GM12872 (cell line): ENCODE data around the gene CXXC4.

Source experiments
- CTCF ChIP-seq: IDR thresholded peaks from 3 replicates; pipeline ENCODE4 v1.5.1; 2011; ENCODE audit warnings: low read depth, mild to moderate bottlenecking, low read length, moderate library complexity; ENCODE audit not compliant: insufficient read depth

CXXC4 gene

GRCh38 chr4:104494185-104494584, 509 bp downstream of the CXXC4 start:
- TF ChIP-seq CTCF: no peak

GRCh38 chr4:104493081-104493831, 1.4 kb downstream of the CXXC4 start:
- no peak for TF ChIP-seq CTCF

- no peak for TF ChIP-seq CTCF
Measured at GRCh38 chr4:104492183-104492771, 2.4 kb downstream of the CXXC4 start.

- no peak for TF ChIP-seq CTCF
Measured at GRCh38 chr4:104491481-104492182, 3.1 kb downstream of the CXXC4 start.

- TF ChIP-seq CTCF: no peak
Measured at GRCh38 chr4:104490770-104491480, 3.8 kb downstream of the CXXC4 start.

- no peak for TF ChIP-seq CTCF
Measured at GRCh38 chr4:104490096-104490769, 4.5 kb downstream of the CXXC4 start.
